GM08714 (cell line): ENCODE measurements around the gene SLC13A3.

Experiments used
- H3K4me3 ChIP-seq: fragments of 200-500 bp; sonication (Bioruptor generic); 2 replicates; pipeline ENCODE4 v1.5.1; 2014; ENCODE audit warnings: mild to moderate bottlenecking, low read length, inconsistent platforms
- ZNF274 ChIP-seq: IDR thresholded peaks from 2 replicates; pipeline ENCODE4 v1.6.1; 2012; ENCODE audit warnings: mild to moderate bottlenecking, low read depth, low read length

Gene SLC13A3

DNA sequence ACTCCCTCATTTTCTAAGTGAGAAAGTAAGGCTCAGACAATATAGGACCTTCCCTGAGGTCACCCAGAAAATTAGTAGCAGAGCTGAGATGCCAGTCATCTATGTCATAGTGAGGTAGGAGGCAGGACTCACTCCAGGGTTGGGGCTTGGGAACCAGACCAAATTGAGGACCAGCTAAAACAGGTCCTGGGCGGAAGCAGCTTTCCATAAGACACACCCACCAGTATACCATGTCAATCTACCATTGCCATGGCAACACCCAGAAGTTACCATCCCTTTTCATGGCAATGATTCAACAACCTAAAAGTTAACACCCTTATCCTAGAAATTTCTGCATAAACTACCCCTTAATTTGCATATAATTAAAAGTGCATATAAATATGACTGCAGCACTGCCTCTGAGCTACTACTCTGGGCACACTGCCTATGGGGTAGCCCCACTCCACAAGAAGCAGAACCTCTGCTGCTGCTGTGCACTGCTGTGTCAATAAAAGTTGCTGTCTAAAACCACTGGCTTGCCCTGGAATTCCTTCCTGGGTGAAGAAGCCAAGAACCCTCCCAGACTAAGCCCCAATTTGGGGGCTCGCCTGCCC, 70.5 kb downstream of the SLC13A3 start:
- no peak overlapping the region for H3K4me3 ChIP-seq
- TF ChIP-seq ZNF274, result no peak

DNA sequence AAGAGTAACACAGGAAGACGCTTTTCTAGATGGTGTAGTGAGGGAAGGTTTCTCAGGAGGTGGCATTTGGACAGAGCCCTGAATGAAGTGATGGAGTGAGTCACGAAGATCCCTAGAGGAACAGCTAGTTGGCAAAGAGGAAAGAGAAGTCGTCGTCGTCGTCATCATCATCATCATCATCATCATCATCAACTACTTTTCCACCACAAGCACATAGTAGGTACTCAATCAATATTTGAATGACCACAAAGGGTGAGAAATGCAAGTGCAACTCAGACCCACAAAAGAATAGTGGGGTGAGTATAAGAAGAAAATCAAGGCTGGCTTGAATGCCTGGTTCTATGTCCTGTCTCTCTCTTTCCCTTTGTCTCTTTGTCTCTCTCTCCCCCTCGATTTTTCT, 72.5 kb downstream of the SLC13A3 start:
- H3K4me3 ChIP-seq, result no peak overlapping the region
- TF ChIP-seq ZNF274, result no peak

DNA sequence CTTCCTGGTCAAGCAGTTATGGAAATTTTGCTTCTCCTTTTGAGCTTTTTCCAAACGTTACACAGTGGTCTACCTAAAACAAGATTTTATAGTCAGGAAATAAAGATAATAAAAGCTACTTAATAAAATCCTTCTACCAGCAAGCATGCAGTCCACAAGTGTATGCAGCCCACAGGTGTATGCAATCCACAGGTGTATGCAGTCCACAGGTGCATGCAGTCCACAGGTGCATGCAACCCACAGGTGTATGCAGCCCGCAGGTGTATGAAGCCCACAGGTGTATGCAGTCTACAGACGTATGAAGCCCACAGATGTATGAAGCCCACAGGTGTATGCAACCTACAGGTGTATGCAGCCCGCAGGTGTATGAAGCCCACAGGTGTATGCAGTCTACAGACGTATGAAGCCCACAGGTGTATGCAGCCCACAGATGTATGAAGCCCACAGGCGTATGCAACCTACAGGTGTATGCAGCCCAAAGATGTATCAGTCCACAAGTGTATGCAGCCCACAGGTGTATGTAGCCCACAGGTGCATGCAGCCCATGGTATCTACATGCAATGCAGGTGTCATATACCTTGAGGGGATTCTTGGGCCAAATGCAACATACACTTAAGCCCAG, 74.4 kb downstream of the SLC13A3 start:
- TF ChIP-seq ZNF274, result no peak
- H3K4me3 ChIP-seq, result no peak overlapping the region

GRCh38 chr20:46575937-46576461, 75.3 kb downstream of the SLC13A3 start:
- TF ChIP-seq ZNF274, result no peak
- H3K4me3 ChIP-seq, result no peak overlapping the region

DNA sequence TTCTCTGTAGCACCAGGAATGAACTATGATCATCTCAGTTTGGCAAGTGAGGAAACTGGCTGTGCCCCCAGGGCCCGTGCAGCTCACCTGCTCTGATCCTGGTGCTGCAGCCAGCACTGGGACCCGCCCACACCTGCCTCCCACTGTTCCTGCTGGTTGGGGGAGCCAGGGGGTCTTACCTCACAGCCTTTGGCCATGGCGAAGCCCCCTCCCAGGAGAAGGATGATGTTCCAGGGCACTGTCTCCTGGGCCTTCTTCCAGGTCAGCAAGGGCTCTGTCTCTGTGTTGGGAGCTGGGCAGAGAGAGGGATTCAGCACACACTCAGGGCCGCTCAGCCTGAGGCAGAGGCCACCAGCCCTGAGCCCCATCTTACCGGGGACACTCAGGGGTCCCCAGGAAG, 75.9 kb downstream of the SLC13A3 start:
- no peak overlapping the region for H3K4me3 ChIP-seq
- no peak for TF ChIP-seq ZNF274

GRCh38 chr20:46573788-46574584, 77.3 kb downstream of the SLC13A3 start:
- H3K4me3 ChIP-seq, result no peak overlapping the region
- no peak for TF ChIP-seq ZNF274

DNA sequence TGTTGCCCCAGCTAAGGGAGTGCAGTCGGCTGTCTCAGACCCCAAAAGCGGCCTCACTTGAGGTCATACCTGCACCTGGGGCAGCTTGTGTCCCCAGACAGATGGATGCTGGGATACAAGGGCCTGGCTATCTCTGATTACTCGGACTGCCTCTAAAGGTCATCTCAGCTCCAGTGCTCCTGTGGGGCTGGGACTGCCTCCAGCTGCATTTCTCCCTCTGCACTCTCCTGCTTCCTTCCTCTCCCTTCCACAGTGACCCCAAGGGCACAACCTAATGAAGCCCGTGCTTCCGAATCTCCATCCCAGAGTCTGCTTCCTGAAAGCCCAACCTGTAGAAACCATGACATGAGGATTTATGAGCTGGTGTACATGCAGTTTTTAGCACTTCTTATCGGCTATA, 78.0 kb downstream of the SLC13A3 start:
- no peak for TF ChIP-seq ZNF274

DNA sequence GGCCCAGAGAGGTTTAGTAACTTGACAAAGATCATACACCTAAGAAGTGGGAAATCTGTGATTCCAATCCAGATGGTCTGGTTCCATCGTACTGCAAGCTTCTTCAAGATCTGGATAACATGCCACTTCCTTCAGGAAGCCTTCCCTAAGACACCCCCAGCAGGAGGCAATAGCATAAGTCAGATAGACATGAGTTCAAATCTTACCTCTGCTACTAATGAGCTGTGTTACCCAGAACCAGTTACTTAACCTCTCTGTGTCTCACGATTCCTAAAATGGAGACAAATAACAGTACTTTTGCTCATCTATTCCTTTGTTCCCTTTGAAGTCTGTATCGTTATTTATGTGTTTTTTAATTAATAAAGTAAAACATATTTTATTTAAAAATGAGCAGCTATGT, 78.5 kb downstream of the SLC13A3 start:
- no peak for TF ChIP-seq ZNF274
- H3K4me3 ChIP-seq, result no peak overlapping the region

More for the DNA sequence above, 78.0 kb downstream of the SLC13A3 start:
- H3K4me3 ChIP-seq, result no peak overlapping the region

DNA sequence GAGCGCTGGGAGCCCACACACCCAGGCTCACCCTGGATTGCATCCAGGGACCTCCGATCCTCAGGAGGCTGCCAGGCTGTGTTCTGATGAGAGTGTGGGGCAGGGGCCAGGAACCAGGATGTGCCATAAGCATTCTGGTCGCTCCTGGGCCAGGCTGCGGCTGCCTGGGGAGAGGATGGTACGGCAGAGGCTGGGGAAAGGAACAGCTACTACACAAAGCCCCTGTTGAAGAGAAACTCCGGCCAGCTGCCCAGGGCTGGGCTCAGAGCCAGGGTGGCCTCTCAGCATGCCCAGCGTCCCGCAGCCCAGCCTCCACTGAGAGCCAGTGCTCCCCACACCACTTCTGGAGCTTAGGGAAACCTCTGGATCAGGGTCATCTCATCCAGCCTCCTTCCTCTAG, 79.1 kb downstream of the SLC13A3 start:
- H3K4me3 ChIP-seq, result no peak overlapping the region
- no peak for TF ChIP-seq ZNF274

DNA sequence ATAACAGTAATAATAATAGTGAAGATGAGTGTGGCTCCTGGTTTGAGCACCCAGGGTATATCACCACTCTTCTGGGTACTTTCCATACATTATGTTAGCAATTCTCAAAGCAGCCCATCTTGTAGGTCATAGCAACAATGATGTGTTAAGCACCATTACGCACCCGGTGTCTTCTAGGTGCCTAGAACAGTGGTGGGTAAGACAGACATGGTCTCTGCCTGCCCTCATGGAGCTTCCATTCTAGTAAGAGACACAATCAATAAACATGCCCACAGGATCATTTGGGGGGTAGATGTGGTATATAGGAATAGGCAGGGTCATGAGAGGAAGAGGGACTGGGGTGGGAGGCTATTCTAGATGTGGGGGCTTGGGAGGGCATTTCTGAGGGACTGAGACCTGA, 79.8 kb downstream of the SLC13A3 start:
- H3K4me3 ChIP-seq, result no peak overlapping the region

GRCh38 chr20:46570956-46571355, 80.3 kb downstream of the SLC13A3 start:
- H3K4me3 ChIP-seq, result no peak overlapping the region
- no peak for TF ChIP-seq ZNF274

More for the DNA sequence above, 79.8 kb downstream of the SLC13A3 start:
- TF ChIP-seq ZNF274, result no peak

DNA sequence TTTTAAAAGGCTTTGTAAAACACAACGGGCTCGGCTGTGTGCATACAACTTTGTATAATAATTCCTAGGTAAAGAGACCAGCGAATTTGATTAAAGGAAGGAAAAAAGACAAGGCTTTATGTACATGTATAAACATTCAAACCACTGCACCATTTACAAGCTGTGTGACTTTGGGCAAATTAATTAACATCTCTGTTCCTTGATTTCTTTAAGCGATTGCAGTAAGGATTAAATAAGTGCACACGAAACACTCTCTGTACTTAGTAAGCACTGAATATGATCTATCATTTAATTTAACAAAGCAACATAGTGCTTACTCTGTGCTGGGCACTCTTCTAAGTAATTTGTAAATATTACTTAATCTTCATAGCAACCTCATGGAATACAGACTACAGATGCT, 81.3 kb downstream of the SLC13A3 start:
- no peak for TF ChIP-seq ZNF274
- H3K4me3 ChIP-seq, result no peak overlapping the region

GRCh38 chr20:46568570-46569129, 82.6 kb downstream of the SLC13A3 start:
- H3K4me3 ChIP-seq, result no peak overlapping the region
- TF ChIP-seq ZNF274, result no peak

DNA sequence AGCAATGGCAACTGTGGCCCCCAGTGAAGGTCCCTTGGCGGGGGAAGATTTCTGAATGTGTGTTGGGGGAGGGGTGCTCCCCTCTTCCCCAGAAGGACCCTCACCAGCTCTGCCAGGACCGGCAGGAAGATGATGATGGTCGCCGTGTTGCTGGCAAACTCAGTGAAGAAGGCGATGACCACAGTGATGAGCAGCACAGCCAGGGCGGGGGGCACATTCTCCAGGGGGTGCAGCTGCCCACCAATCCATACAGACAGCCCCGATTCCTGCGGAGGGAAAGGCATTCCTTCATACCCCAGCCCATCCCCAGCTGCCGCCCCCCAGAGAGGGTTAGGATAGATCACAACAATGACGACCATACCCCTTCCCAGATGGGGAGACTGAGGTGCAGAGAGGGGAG, 85.1 kb downstream of the SLC13A3 start:
- H3K4me3 ChIP-seq, result no peak overlapping the region
- TF ChIP-seq ZNF274, result no peak
